HCT116 (cell line): Measurements from ENCODE around the gene KSR1. TPM values are rescaled to one million over a fixed set of nuclear protein-coding genes. Genes with fewer than 3 reads are reported as not detected.

Experiments used
- ATAC-seq: fragments of 200-7000 bp; cut with Tn5 transposase; 2 replicates; pipeline ENCODE4 v1.9.1; 2020; ENCODE audit warnings: mild to moderate bottlenecking, moderate library complexity
- BruUV-seq: library from RNA; stranded (reverse); fragments of 400-500 nt; replicated peaks from 2 replicates; lab custom pipeline; 2021; lab: Mats Ljungman, UMichigan
- CTCF ChIA-PET: fragments of 300-600 bp; sonication (Branson Sonifier 250); formaldehyde crosslinking; loops from one replicate; lab custom pipeline; 2021; ENCODE audit warnings: antibody characterized with exemption; lab: Charles Lee
- POLR2A ChIA-PET: fragments of 300-600, 350-600 bp; sonication (Branson Sonifier 250); formaldehyde crosslinking; loops from one replicate; lab custom pipeline; 2021; ENCODE audit warnings: antibody characterized with exemption; lab: Charles Lee
- RAD21 ChIA-PET, 2 experiments: fragments of 300-600 bp; sonication (Branson Sonifier 250); formaldehyde crosslinking; loops; one replicate each; lab custom pipeline; 2023; ENCODE audit warnings: low total read pairs in 2 of 2; ENCODE audit not compliant: uncharacterized antibody in 2 of 2, unreplicated experiment in 2 of 2, low non-redundant PET in 1 of 2; lab: Charles Lee
- DNase-seq: peaks from one replicate; pipeline ENCODE4 v3.0.0-alpha.2; 2010; ENCODE audit warnings: low read depth, low spot score
- H2AFZ ChIP-seq: fragments of 200-600 bp; shearing (Covaris generic), sonication (generic); 2 replicates; pipeline ENCODE4 v1.6.1; 2017; ENCODE audit warnings: low read depth, mixed run types, mixed read lengths, antibody characterized with exemption, low read length; ENCODE audit not compliant: poor library complexity, severe bottlenecking
- H3K27ac ChIP-seq: 2 replicates; pipeline ENCODE4 v1.5.1; 2012; ENCODE audit warnings: low read depth, low read length
- H3K27me3 ChIP-seq: fragments of 200-600 bp; sonication (generic); 2 replicates; pipeline ENCODE4 v1.6.1; 2016; ENCODE audit warnings: mixed run types, low read length, mixed read lengths; ENCODE audit not compliant: insufficient read depth
- H3K36me3 ChIP-seq, 2 experiments: fragments of 200-500 bp in 1 of 2; fragments of 200-600 bp in 1 of 2; sonication (Bioruptor generic) in 1 of 2; sonication (generic) in 1 of 2; 2 replicates each; pipeline versions ENCODE4 v1.5.1 to v1.6.1; 2014 to 2016; ENCODE audit warnings: low read length in 2 of 2, inconsistent platforms in 1 of 2, mixed read lengths in 1 of 2, mixed run types in 1 of 2; ENCODE audit not compliant: insufficient read depth in 2 of 2, control insufficient read depth in 1 of 2
- H3K4me1 ChIP-seq, 2 experiments: fragments of 200-600 bp in 1 of 2; sonication (generic) in 1 of 2; 2 replicates each; pipeline versions ENCODE4 v1.5.1 to v1.6.1; 2012 to 2017; ENCODE audit warnings: low read length in 2 of 2, inconsistent platforms in 1 of 2, mild to moderate bottlenecking in 1 of 2, mixed read lengths in 1 of 2, mixed run types in 1 of 2, moderate library complexity in 1 of 2; ENCODE audit not compliant: insufficient read depth in 2 of 2, control insufficient read depth in 1 of 2
- H3K4me2 ChIP-seq: fragments of 200-600 bp; sonication (generic); 2 replicates; pipeline ENCODE4 v1.6.1; 2017; ENCODE audit warnings: mixed run types, low read length, mixed read lengths
- H3K4me3 ChIP-seq, 2 experiments: fragments of 200-600 bp in 1 of 2; sonication (generic) in 1 of 2; replicated peaks in 1 of 2; 2 replicates each; pipeline ENCODE4 v1.5.1; 2011 to 2016; ENCODE audit warnings: low read length in 2 of 2, control low read depth in 1 of 2, low read depth in 1 of 2, mild to moderate bottlenecking in 1 of 2, mixed read lengths in 1 of 2, mixed run types in 1 of 2
- H3K79me2 ChIP-seq: fragments of 200-600 bp; sonication (generic); 2 replicates; pipeline ENCODE4 v1.6.1; 2017; ENCODE audit warnings: mild to moderate bottlenecking, mixed run types, low read length, moderate library complexity, mixed read lengths; ENCODE audit not compliant: insufficient read depth
- H3K9ac ChIP-seq: fragments of 200-600 bp; sonication (generic); 2 replicates; pipeline ENCODE4 v1.6.1; 2016; ENCODE audit warnings: low read length, mixed read lengths
- H3K9me2 ChIP-seq: fragments of 200-600 bp; sonication (generic), shearing (Covaris generic); 2 replicates; pipeline ENCODE4 v1.6.1; 2017; ENCODE audit warnings: mixed run types, mild to moderate bottlenecking, moderate library complexity; ENCODE audit not compliant: insufficient read depth
- H3K9me3 ChIP-seq, 2 experiments: fragments of 200-500 bp in 1 of 2; fragments of 200-600 bp in 1 of 2; sonication (Bioruptor generic) in 1 of 2; sonication (generic) in 1 of 2; 2 replicates each; pipeline ENCODE4 v1.6.1; 2014 to 2017; ENCODE audit warnings: low read length in 2 of 2, mixed read lengths in 2 of 2, inconsistent platforms in 1 of 2, low read depth in 1 of 2, mild to moderate bottlenecking in 1 of 2, mixed run types in 1 of 2, moderate library complexity in 1 of 2; ENCODE audit not compliant: control insufficient read depth in 1 of 2, insufficient read depth in 1 of 2
- H4K20me1 ChIP-seq: fragments of 200-600 bp; sonication (generic), shearing (Covaris generic); 2 replicates; pipeline ENCODE4 v1.6.1; 2017; ENCODE audit warnings: mixed run types, mild to moderate bottlenecking, moderate library complexity; ENCODE audit not compliant: insufficient read depth
- ATF3 ChIP-seq: IDR thresholded peaks from 2 replicates; pipeline ENCODE4 v1.6.1; 2012
- CBX3 ChIP-seq: IDR thresholded peaks from 2 replicates; pipeline ENCODE4 v1.6.1; 2012; ENCODE audit warnings: low read depth
- CEBPB ChIP-seq: IDR thresholded peaks from 2 replicates; pipeline ENCODE4 v1.6.1; 2012; ENCODE audit warnings: low read depth
- EGR1 ChIP-seq: IDR thresholded peaks from 2 replicates; pipeline ENCODE4 v1.6.1; 2012; ENCODE audit warnings: low read depth
- ELF1 ChIP-seq: IDR thresholded peaks from 2 replicates; pipeline ENCODE4 v1.6.1; 2012; ENCODE audit warnings: low read depth, borderline replicate concordance
- EZH2 ChIP-seq: fragments of 200-600 bp; sonication (generic); IDR thresholded peaks from 2 replicates; pipeline ENCODE4 v1.6.1; 2017; ENCODE audit warnings: antibody characterized with exemption, mixed run types
- FOSL1 ChIP-seq: IDR thresholded peaks from 2 replicates; pipeline ENCODE4 v1.6.1; 2012; ENCODE audit warnings: low read depth
- JUND ChIP-seq: IDR thresholded peaks from 2 replicates; pipeline ENCODE4 v1.6.1; 2012
- POLR2AphosphoS5 ChIP-seq: IDR thresholded peaks from 2 replicates; pipeline ENCODE4 v1.6.1; 2011; ENCODE audit warnings: mild to moderate bottlenecking, low read depth, low read length, moderate library complexity
- RAD21 ChIP-seq: IDR thresholded peaks from 2 replicates; pipeline ENCODE4 v1.6.1; 2012; ENCODE audit warnings: low read depth, mild to moderate bottlenecking
- SIN3A ChIP-seq: IDR thresholded peaks from 2 replicates; pipeline ENCODE4 v1.6.1; 2012; ENCODE audit warnings: low read depth
- SRF ChIP-seq: IDR thresholded peaks from 2 replicates; pipeline ENCODE4 v1.6.1; 2012; ENCODE audit warnings: low read depth
- TCF7L2 ChIP-seq: IDR thresholded peaks from 2 replicates; pipeline ENCODE4 v1.7.0; 2011; ENCODE audit warnings: borderline replicate concordance, inconsistent platforms; ENCODE audit not compliant: insufficient read depth, insufficient read length; ENCODE audit errors: extremely low read depth
- YY1 ChIP-seq: IDR thresholded peaks from 2 replicates; pipeline ENCODE4 v1.6.1; 2011; ENCODE audit warnings: low read length, low read depth, moderate library complexity, mild to moderate bottlenecking; ENCODE audit not compliant: insufficient replicate concordance; ENCODE audit errors: extremely low read depth
- ZFX ChIP-seq: fragments of 450-650 bp; IDR thresholded peaks from 2 replicates; pipeline ENCODE4 v1.6.1; 2017
- ZNF274 ChIP-seq: fragments of 200-500 bp; sonication (Bioruptor generic); IDR thresholded peaks from 2 replicates; pipeline ENCODE4 v1.6.1; 2014; ENCODE audit warnings: mild to moderate bottlenecking, low read depth, low read length, inconsistent platforms
- intact Hi-C: fragments of 100-400 bp; cut with micrococcal nuclease; formaldehyde crosslinking; loops from 2 replicates; pipeline ENCODE4 v1.10.0; 2022
- total RNA-seq: library from RNA; stranded (reverse); gene quantifications from one replicate; pipeline ENCODE4 v1.2.1, GENCODE V29; 2021; ENCODE audit not compliant: unreplicated experiment
- TF ChIP-seq, protein P1 (sequence below): IDR thresholded peaks from 2 replicates; pipeline ENCODE4 v1.6.1; 2012

The KSR1 gene
- total RNA-seq, 1 experiment from 2014 or later, result 16.5 TPM

GRCh38 chr17:27568216-27568615 is 112.0 kb downstream of the KSR1 start:
- ChIA-PET RAD21 (interaction anchor here in 1 of 2 experiments (0.6 kb wide), 1 partner anchor 214 kb away, joined by 5 read pairs; no protein-coding TSS in a partner anchor), CTCF (interaction anchor here (2.1 kb wide), 1 partner anchor 32 kb away, joined by 7 read pairs; no protein-coding TSS in a partner anchor), POLR2A (no interaction called here)
- ATAC-seq (no peak), DNase-seq (no peak)
- intact Hi-C loops, result loop anchor here (2.0 kb wide), 1 partner anchor 33 kb away; no protein-coding TSS in a partner anchor
- H4K20me1 ChIP-seq, result no peaks in the 10 kb centered on the region
- H3K9me3 ChIP-seq, result no peaks in the 10 kb centered on the region
- H3K4me1 ChIP-seq, result peaks cover 16 to 32% of the 10 kb centered on the region in 2 experiments
- no peak for TF ChIP-seq JUND
- TF ChIP-seq FOSL1, result no peak
- no peak for TF ChIP-seq EZH2
- TF ChIP-seq ZFX, result no peak
- no peak for TF ChIP-seq ZNF274
- TF ChIP-seq, protein P1, sequence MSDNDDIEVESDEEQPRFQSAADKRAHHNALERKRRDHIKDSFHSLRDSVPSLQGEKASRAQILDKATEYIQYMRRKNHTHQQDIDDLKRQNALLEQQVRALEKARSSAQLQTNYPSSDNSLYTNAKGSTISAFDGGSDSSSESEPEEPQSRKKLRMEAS, result no peak
- no peak for TF ChIP-seq YY1
- TF ChIP-seq CBX3, result no peak
- TF ChIP-seq SIN3A, result no peak
- TF ChIP-seq POLR2AphosphoS5, result no peak
- no peak for TF ChIP-seq EGR1
- TF ChIP-seq CEBPB, result no peak
- no peak for TF ChIP-seq ELF1
- TF ChIP-seq SRF, result no peak
- TF ChIP-seq RAD21, result no peak
- no peak for TF ChIP-seq ATF3
- no peak for TF ChIP-seq TCF7L2
- no peak overlapping the region for H3K4me3 ChIP-seq
- H3K79me2 ChIP-seq, result no peaks in the 10 kb centered on the region
- no peak overlapping the region for H2AFZ ChIP-seq
- no peak overlapping the region for H3K27ac ChIP-seq
- no peaks in the 10 kb centered on the region for H3K27me3 ChIP-seq
- H3K9ac ChIP-seq, result no peak overlapping the region
- H3K4me2 ChIP-seq, result no peak overlapping the region
- no peaks in the 10 kb centered on the region for H3K36me3 ChIP-seq
- no peaks in the 10 kb centered on the region for H3K9me2 ChIP-seq
- no TSS peak for BruUV-seq
